ENCODE results near the gene INTS7.

DNA sequence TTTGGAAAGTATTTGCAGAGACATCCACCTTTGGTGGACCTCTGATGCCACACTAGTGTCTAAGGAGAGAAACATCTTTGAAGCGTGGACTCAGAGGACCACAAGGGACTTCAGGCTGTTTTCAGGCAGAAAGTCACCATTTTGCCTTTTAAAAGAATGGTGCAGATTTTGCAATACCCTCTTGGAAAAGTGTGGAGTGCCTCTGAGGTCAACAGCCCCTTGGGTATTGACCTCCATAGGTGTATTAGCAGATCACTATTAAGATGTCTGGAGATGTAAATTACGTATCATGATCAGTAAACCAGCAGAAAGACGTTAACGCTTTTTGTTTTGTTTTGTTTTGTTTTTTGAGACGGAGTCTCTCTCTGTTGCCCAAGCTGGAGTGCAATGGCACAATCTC lies 87.0 kb downstream of the INTS7 start:
- TF ChIP-seq, protein P1, sequence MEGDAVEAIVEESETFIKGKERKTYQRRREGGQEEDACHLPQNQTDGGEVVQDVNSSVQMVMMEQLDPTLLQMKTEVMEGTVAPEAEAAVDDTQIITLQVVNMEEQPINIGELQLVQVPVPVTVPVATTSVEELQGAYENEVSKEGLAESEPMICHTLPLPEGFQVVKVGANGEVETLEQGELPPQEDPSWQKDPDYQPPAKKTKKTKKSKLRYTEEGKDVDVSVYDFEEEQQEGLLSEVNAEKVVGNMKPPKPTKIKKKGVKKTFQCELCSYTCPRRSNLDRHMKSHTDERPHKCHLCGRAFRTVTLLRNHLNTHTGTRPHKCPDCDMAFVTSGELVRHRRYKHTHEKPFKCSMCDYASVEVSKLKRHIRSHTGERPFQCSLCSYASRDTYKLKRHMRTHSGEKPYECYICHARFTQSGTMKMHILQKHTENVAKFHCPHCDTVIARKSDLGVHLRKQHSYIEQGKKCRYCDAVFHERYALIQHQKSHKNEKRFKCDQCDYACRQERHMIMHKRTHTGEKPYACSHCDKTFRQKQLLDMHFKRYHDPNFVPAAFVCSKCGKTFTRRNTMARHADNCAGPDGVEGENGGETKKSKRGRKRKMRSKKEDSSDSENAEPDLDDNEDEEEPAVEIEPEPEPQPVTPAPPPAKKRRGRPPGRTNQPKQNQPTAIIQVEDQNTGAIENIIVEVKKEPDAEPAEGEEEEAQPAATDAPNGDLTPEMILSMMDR (optimal IDR thresholded peaks at IDR 0.05 in 1 of 3, IDR thresholded peaks at IDR 0.05 in 1 of 3, conservative IDR thresholded peaks at IDR 0.05 in 1 of 3; ENCODE audit: extremely low read depth in 1 of 3, insufficient read depth in 2 of 3, low read length in 3 of 3) = no peak
- no peak for TF ChIP-seq EZH2 (IDR thresholded peaks at IDR 0.05; ENCODE audit: low read length)
